ENCODE results near the gene NLRP4. TPM values are rescaled to one million over a fixed set of nuclear protein-coding genes. Genes with fewer than 3 reads are reported as not detected.

Gene NLRP4
- total and polyA plus RNA-seq, 2 experiments from 2014 or later = not detected

DNA sequence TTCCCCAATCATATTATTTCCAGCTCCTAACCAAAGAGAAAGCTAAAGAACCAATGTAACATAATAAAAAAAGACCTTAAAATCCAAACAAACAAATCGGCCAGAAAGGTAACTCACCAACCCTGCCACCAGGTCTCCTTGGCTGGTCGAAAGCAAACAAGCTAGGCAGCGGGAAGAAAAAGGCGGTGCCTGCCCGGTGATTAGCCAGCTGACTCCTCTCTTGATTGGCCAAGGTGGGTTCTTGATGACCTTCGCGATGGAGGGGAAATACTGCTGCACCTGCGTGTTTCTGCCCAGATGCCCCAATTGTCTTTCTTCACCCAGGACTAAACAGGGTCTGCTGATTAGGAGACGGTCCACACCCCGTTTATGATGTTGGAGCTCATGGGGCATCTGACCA, 4.5 kb upstream of the NLRP4 start, which contains the start of gene NLRP11:
TSS of gene NLRP11 (minus strand) at position 154 of the 400 bp plus-strand sequence. CDS start 13,825 bp downstream, outside the sequence.
- Histone ChIP-seq H3K79me2 (no peaks in the 10 kb centered on the region), H3K4me3 (no peak within 1 kb of the TSS), H3K27ac (no peak within 1 kb of the TSS), H3K27me3 (no peaks in the 10 kb centered on the region), H3K36me3 (replicated peaks; ENCODE audit: insufficient read depth, low read depth) (no peaks in the 10 kb centered on the region), H3K4me2 (no peak within 1 kb of the TSS), H3K9me3 (ENCODE audit: low read depth) (no peaks in the 10 kb centered on the region), H3K4me1 (ENCODE audit: insufficient read depth) (no peaks in the 10 kb centered on the region), H4K20me1 (ENCODE audit: insufficient read depth, poor library complexity, severe bottlenecking) (no peaks in the 10 kb centered on the region), H2AFZ (no peak within 1 kb of the TSS), H3K9me2 (replicated peaks; ENCODE audit: insufficient read depth) (no peaks in the 10 kb centered on the region)
- no peak for TF ChIP-seq EZH2phosphoT487 (IDR thresholded peaks at IDR 0.05; ENCODE audit: low read depth, severe bottlenecking, unreplicated experiment)
- no peak for TF ChIP-seq EZH2 (IDR thresholded peaks at IDR 0.05; ENCODE audit: borderline replicate concordance)
- TF ChIP-seq, protein P1, sequence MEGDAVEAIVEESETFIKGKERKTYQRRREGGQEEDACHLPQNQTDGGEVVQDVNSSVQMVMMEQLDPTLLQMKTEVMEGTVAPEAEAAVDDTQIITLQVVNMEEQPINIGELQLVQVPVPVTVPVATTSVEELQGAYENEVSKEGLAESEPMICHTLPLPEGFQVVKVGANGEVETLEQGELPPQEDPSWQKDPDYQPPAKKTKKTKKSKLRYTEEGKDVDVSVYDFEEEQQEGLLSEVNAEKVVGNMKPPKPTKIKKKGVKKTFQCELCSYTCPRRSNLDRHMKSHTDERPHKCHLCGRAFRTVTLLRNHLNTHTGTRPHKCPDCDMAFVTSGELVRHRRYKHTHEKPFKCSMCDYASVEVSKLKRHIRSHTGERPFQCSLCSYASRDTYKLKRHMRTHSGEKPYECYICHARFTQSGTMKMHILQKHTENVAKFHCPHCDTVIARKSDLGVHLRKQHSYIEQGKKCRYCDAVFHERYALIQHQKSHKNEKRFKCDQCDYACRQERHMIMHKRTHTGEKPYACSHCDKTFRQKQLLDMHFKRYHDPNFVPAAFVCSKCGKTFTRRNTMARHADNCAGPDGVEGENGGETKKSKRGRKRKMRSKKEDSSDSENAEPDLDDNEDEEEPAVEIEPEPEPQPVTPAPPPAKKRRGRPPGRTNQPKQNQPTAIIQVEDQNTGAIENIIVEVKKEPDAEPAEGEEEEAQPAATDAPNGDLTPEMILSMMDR (IDR thresholded peaks at IDR 0.05; ENCODE audit: poor library complexity) = no peak
- 82% methylated on average over 10 of the region's 10 CpGs for WGBS (ENCODE audit: low lambda C conversion rate, missing lambda C conversion rate)
- DNase-seq (ENCODE audit: low spot score) = no peak

DNA sequence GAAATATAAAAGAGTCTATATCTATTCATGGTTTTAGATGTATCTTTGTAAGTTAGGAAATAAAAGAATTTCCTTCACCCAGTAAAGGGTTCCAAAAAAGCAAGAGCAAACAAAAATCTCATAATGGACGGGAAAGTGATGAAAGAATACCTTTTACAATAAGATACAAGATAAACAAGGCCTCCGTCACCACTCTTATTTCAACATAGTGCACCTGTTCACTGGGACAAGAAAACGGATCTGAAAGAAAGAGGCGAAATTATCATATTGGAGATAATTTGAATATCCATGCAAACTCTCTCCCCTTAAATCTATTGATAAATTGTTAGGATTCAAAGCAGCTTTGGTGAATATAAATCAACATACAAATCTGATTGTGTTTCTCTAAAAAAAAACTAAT, 3.7 kb upstream of the NLRP4 start:
- no peaks in the 10 kb centered on the region for H4K20me1 ChIP-seq (ENCODE audit: insufficient read depth, poor library complexity, severe bottlenecking)
- no peaks in the 10 kb centered on the region for H3K79me2 ChIP-seq
- DNase-seq (ENCODE audit: low spot score) = no peak
- no peaks in the 10 kb centered on the region for H3K9me2 ChIP-seq (replicated peaks; ENCODE audit: insufficient read depth)
- H3K27ac ChIP-seq = no peak overlapping the region
- H3K9me3 ChIP-seq (ENCODE audit: low read depth) = no peaks in the 10 kb centered on the region
- 70% methylated on average over 4 of the region's 4 CpGs for WGBS (ENCODE audit: low lambda C conversion rate, missing lambda C conversion rate)
- H3K4me1 ChIP-seq (ENCODE audit: insufficient read depth) = no peaks in the 10 kb centered on the region
- H3K27me3 ChIP-seq = no peaks in the 10 kb centered on the region
- no peaks in the 10 kb centered on the region for H3K36me3 ChIP-seq (replicated peaks; ENCODE audit: insufficient read depth, low read depth)
- no peak overlapping the region for H2AFZ ChIP-seq
- no peak overlapping the region for H3K4me3 ChIP-seq
- TF ChIP-seq, protein P1 (IDR thresholded peaks at IDR 0.05; ENCODE audit: poor library complexity) = no peak
- no peak for TF ChIP-seq EZH2phosphoT487 (IDR thresholded peaks at IDR 0.05; ENCODE audit: low read depth, severe bottlenecking, unreplicated experiment)
- no peak overlapping the region for H3K4me2 ChIP-seq

DNA sequence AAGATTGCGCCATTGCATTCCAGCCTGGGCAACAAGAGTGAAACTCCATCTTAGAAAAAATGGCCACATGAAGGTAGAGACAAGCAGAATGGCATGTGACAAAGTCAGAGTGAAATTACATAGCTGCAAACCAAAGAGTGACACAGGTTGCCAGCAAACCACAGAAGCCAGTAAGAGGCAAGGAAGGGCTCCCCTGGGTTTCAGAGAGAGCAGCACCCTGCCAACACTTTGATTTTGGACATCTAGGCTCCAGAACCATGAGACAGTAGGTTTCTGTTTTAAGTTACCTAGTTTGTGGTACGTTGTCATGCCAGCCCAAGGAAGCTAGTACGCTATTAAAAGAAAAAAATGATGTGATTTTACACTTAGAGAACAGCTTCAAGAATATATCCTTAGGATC, 1.9 kb downstream of the NLRP4 start:
- H3K4me2 ChIP-seq = no peak overlapping the region
- 70% methylated on average over 3 of the region's 3 CpGs for WGBS (ENCODE audit: low lambda C conversion rate, missing lambda C conversion rate)
- no peaks in the 10 kb centered on the region for H3K79me2 ChIP-seq
- no peaks in the 10 kb centered on the region for H4K20me1 ChIP-seq (ENCODE audit: insufficient read depth, poor library complexity, severe bottlenecking)
- TF ChIP-seq EZH2 (IDR thresholded peaks at IDR 0.05; ENCODE audit: borderline replicate concordance) = no peak
- no peak for TF ChIP-seq EZH2phosphoT487 (IDR thresholded peaks at IDR 0.05; ENCODE audit: low read depth, severe bottlenecking, unreplicated experiment)
- TF ChIP-seq, protein P1 (IDR thresholded peaks at IDR 0.05; ENCODE audit: poor library complexity) = no peak
- no peaks in the 10 kb centered on the region for H3K4me1 ChIP-seq (ENCODE audit: insufficient read depth)
- no peaks in the 10 kb centered on the region for H3K9me2 ChIP-seq (replicated peaks; ENCODE audit: insufficient read depth)
- H3K9me3 ChIP-seq (ENCODE audit: low read depth) = no peaks in the 10 kb centered on the region
- DNase-seq (ENCODE audit: low spot score) = no peak
- H3K27ac ChIP-seq = no peak overlapping the region
- no peaks in the 10 kb centered on the region for H3K36me3 ChIP-seq (replicated peaks; ENCODE audit: insufficient read depth, low read depth)
- no peaks in the 10 kb centered on the region for H3K27me3 ChIP-seq
- no peak overlapping the region for H2AFZ ChIP-seq
- no peak overlapping the region for H3K4me3 ChIP-seq

DNA sequence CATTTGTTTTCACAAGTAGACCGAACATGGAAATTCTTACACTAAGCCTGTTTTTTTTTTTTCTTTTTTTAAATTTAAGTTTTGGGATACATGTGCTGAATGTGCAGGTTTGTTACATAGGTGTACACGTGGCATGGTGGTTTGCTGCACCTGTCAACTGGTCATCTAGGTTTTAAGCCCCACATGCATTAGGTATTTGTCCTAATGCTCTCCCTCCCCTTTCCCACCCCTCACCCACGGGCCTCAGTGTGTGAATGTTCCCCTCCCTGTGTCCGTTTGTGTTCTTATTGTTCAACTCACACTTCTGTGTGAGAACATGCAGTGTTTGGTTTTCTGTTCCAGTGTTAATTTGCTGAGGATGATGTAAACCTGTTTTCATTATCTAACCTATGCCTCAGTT, 2.6 kb downstream of the NLRP4 start:
- TF ChIP-seq, protein P1 (IDR thresholded peaks at IDR 0.05; ENCODE audit: poor library complexity) = no peak
- no peak for TF ChIP-seq EZH2phosphoT487 (IDR thresholded peaks at IDR 0.05; ENCODE audit: low read depth, severe bottlenecking, unreplicated experiment)
- no peaks in the 10 kb centered on the region for H3K27me3 ChIP-seq
- H3K79me2 ChIP-seq = no peaks in the 10 kb centered on the region
- H3K4me1 ChIP-seq (ENCODE audit: insufficient read depth) = no peaks in the 10 kb centered on the region
- no peaks in the 10 kb centered on the region for H3K9me2 ChIP-seq (replicated peaks; ENCODE audit: insufficient read depth)
- H3K4me3 ChIP-seq = no peak overlapping the region
- H2AFZ ChIP-seq = no peak overlapping the region
- DNase-seq (ENCODE audit: low spot score) = no peak
- H3K4me2 ChIP-seq = no peak overlapping the region
- WGBS (ENCODE audit: low lambda C conversion rate, missing lambda C conversion rate) = 42% methylated on average over 4 of the region's 4 CpGs
- H3K9me3 ChIP-seq (ENCODE audit: low read depth) = no peaks in the 10 kb centered on the region
- no peak overlapping the region for H3K27ac ChIP-seq
- no peaks in the 10 kb centered on the region for H3K36me3 ChIP-seq (replicated peaks; ENCODE audit: insufficient read depth, low read depth)
- no peaks in the 10 kb centered on the region for H4K20me1 ChIP-seq (ENCODE audit: insufficient read depth, poor library complexity, severe bottlenecking)
